Calu3 (cell line): Measurements from ENCODE around the gene CENPO. TPM values are rescaled to one million over a fixed set of nuclear protein-coding genes. Genes with fewer than 3 reads are reported as not detected.

ENCODE experiments used
- BruUV-seq: library from RNA; stranded (reverse); fragments of 400-500 nt; replicated peaks from 2 replicates; lab custom pipeline; 2021; lab: Mats Ljungman, UMichigan
- CTCF ChIA-PET: fragments of 300-600 bp; sonication (Branson Sonifier 250); formaldehyde crosslinking; loops from one replicate; lab custom pipeline; 2022; ENCODE audit warnings: antibody characterized with exemption; lab: Charles Lee
- DNase-seq: peaks from one replicate; pipeline ENCODE4 v3.0.0; 2022
- H3K27ac Mint-ChIP-seq: one replicate; pipeline ENCODE4 v1.8.0; 2022; ENCODE audit warnings: mixed read lengths; ENCODE audit not compliant: unreplicated experiment
- H3K27me3 Mint-ChIP-seq: one replicate; pipeline ENCODE4 v1.8.0; 2022; ENCODE audit warnings: mixed read lengths; ENCODE audit not compliant: unreplicated experiment
- H3K36me3 Mint-ChIP-seq: one replicate; pipeline ENCODE4 v1.8.0; 2022; ENCODE audit warnings: mild to moderate bottlenecking, moderate library complexity, mixed read lengths; ENCODE audit not compliant: insufficient read depth, unreplicated experiment
- H3K4me1 Mint-ChIP-seq: one replicate; pipeline ENCODE4 v1.8.0; 2022; ENCODE audit warnings: mild to moderate bottlenecking, low read depth, mixed read lengths; ENCODE audit not compliant: unreplicated experiment
- H3K4me3 Mint-ChIP-seq: one replicate; pipeline ENCODE4 v1.8.0; 2022; ENCODE audit warnings: mild to moderate bottlenecking, low read depth, moderate library complexity, mixed read lengths; ENCODE audit not compliant: unreplicated experiment
- H3K9me3 Mint-ChIP-seq: one replicate; pipeline ENCODE4 v1.8.0; 2022; ENCODE audit warnings: low read depth, mixed read lengths; ENCODE audit not compliant: unreplicated experiment
- CTCF ChIP-seq: fragments of 200-600 bp; IDR thresholded peaks from one replicate; pipeline ENCODE4 v1.8.0; 2022; ENCODE audit warnings: antibody characterized with exemption; ENCODE audit not compliant: unreplicated experiment
- intact Hi-C: fragments of 100-400 bp; cut with micrococcal nuclease; formaldehyde crosslinking; loops from one replicate; pipeline ENCODE4 v1.10.0; 2022; ENCODE audit not compliant: unreplicated experiment
- total RNA-seq: library from RNA; stranded (reverse); gene quantifications from 2 replicates; pipeline ENCODE4 v1.2.3, GENCODE V29; 2022

The CENPO gene
- total RNA-seq, 1 experiment from 2014 or later: 43.1 TPM

GRCh38 chr2:24787532-24787931 is 5.7 kb upstream of the CENPO start:
- CTCF ChIA-PET: no interaction called here
- Mint-ChIP-seq H3K36me3 (peaks cover 3% of the 10 kb centered on the region), H3K4me1 (peaks cover 5% of the 10 kb centered on the region), H3K27me3 (no peaks in the 10 kb centered on the region), H3K27ac (no peak overlapping the region), H3K4me3 (no peak overlapping the region), H3K9me3 (peaks cover 3% of the 10 kb centered on the region)
- no peak for DNase-seq
- no peak for TF ChIP-seq CTCF
- no TSS peak for BruUV-seq
- intact Hi-C loops: no loop called here

GRCh38 chr2:24788816-24789215 is 4.4 kb upstream of the CENPO start:
- CTCF ChIA-PET: no interaction called here

GRCh38 chr2:24791452-24791851 is 1.8 kb upstream of the CENPO start:
- no peak overlapping the region for H3K27ac Mint-ChIP-seq
- no peak overlapping the region for H3K4me3 Mint-ChIP-seq
- BruUV-seq: no TSS peak
- H3K4me1 Mint-ChIP-seq: peaks cover 19% of the 10 kb centered on the region
- peaks cover 29% of the 10 kb centered on the region for H3K36me3 Mint-ChIP-seq
- no peak for TF ChIP-seq CTCF
- H3K9me3 Mint-ChIP-seq: no peaks in the 10 kb centered on the region
- DNase-seq: no peak
- CTCF ChIA-PET: interaction anchor here (0.7 to 2.0 kb wide), 3 partner anchors 12 to 285 kb away, joined by 4 to 14 read pairs (median 7); no protein-coding TSS in a partner anchor
- intact Hi-C loops: no loop called here
- no peaks in the 10 kb centered on the region for H3K27me3 Mint-ChIP-seq

More at GRCh38 chr2:24788816-24789215, 4.4 kb upstream of the CENPO start:
- Mint-ChIP-seq H3K27ac (no peak overlapping the region), H3K36me3 (peaks cover 16% of the 10 kb centered on the region), H3K9me3 (no peaks in the 10 kb centered on the region), H3K27me3 (no peaks in the 10 kb centered on the region), H3K4me3 (no peak overlapping the region), H3K4me1 (peaks cover 7% of the 10 kb centered on the region)
- intact Hi-C loops: no loop called here
- DNase-seq: no peak
- TF ChIP-seq CTCF: no peak
- no TSS peak for BruUV-seq

GRCh38 chr2:24792542-24792873 is 717 bp upstream of the CENPO start:
- no peak for TF ChIP-seq CTCF
- peaks cover 30% of the 10 kb centered on the region for H3K4me1 Mint-ChIP-seq
- DNase-seq: no peak
- H3K4me3 Mint-ChIP-seq: peak overlapping the region; percentile 83
- intact Hi-C loops: no loop called here
- H3K27ac Mint-ChIP-seq: peak overlapping the region; percentile 93
- no peaks in the 10 kb centered on the region for H3K27me3 Mint-ChIP-seq
- BruUV-seq: TSS peak; percentile 83
- peaks cover 38% of the 10 kb centered on the region for H3K36me3 Mint-ChIP-seq
- CTCF ChIA-PET: interaction anchor here (0.6 to 2.0 kb wide), 8 partner anchors 13 to 716 kb away, joined by 3 to 14 read pairs (median 4); partner anchors contain the start of gene SF3B6
- no peaks in the 10 kb centered on the region for H3K9me3 Mint-ChIP-seq
